GM19043 (cell line): ENCODE measurements around the gene PM20D1.

Experiments
- ATAC-seq: cut with Tn5 transposase; IDR thresholded peaks from one replicate; pipeline ENCODE4 v1.9.1; 2021; ENCODE audit warnings: low read depth; ENCODE audit not compliant: unreplicated experiment

Gene PM20D1

DNA sequence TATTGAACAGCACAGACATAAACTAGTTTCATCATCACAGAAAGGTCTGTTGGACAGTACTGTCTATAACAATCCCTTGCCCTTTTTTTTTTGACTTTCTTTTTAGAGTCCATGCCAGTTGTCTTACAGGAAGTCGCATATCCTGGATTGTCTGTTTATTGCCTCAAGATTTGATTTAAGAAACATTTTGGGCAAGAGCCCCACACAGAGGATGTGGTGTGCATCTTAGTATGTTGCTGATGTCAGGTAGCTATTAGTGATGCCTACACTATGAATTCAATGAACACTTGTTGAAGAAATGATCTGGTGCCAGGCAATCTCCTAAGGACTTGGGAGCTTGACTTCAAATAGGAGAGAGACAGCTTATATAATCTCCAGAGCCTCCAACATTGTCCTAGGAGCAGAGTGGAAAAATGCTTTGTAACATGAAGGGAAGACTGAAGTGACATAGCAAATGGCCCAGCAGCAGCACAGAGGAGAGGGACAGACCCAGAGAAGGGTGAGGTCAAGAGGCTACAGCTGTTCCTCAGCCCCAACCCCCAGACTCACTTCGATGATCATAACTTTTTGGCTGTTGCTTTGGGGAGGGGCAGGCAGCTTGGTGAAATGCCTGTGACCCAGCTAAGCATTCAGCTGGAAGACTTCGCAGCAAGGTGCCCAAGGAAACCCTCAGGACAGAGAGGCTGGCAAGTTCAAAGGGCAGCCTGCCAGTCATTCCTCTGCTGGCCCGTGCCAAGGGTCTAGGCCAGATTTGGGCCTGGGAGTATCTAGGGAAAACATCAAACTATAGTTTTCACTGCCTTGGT is 67.1 kb downstream of the PM20D1 start:
- ATAC-seq, result no peak

DNA sequence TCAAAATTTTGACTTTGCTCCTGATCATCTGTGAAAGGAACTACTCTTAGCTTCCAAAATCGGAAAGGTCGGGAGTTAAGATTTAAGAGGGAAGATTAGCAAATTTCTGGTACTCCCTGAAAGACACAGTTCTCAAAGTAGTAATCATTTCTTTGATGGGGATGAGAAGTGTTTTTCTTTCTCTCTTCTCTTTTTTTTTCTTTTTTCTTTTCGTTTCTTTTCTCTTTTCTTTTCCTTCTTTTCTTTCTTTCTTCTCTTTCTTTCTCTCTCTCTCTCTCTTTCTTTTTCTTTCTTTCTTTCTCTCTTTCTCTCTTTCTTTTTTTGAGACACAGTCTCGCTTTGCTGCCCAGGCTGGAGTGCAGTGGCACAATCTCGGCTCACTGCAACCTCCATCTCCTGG is 69.6 kb downstream of the PM20D1 start:
- ATAC-seq, result no peak
